Measurements from ENCODE around the gene DLGAP1.

GRCh38 chr18:3594760-3595368 is 860.2 kb downstream of the DLGAP1 start:
- no peak for TF ChIP-seq CTCF (IDR thresholded peaks at IDR 0.05)
- TF ChIP-seq EZH2 (IDR thresholded peaks at IDR 0.05; ENCODE audit: borderline replicate concordance, insufficient read depth, low read depth, low read length, poor library complexity, severe bottlenecking) = no peak
